Kidney epithelial cell (primary cell): ENCODE measurements around the gene HINT3. TPM values are rescaled to one million over a fixed set of nuclear protein-coding genes. Genes with fewer than 3 reads are reported as not detected.

Source experiments
- DNase-seq: peaks from one replicate; pipeline ENCODE4 v3.0.0-alpha.2; 2010; ENCODE audit warnings: low read depth
- H3K27me3 ChIP-seq: 2 replicates; pipeline ENCODE4 v1.6.0; 2011; ENCODE audit warnings: low read length; ENCODE audit not compliant: control insufficient read depth, insufficient read depth
- H3K36me3 ChIP-seq: 2 replicates; pipeline ENCODE4 v1.5.1; 2011; ENCODE audit warnings: low read length; ENCODE audit not compliant: control insufficient read depth, insufficient read depth
- H3K4me3 ChIP-seq: 2 replicates; pipeline ENCODE4 v1.5.1; 2011; ENCODE audit warnings: low read depth, mild to moderate bottlenecking, control low read depth, low read length
- total RNA-seq: library from RNA; depleted of rRNA; stranded (reverse); fragments of >200 nt; gene quantifications from 2 replicates; pipeline ENCODE4 v1.2.3, GENCODE V29; 2015
- TF ChIP-seq, protein P1 (sequence below): IDR thresholded peaks from 2 replicates; pipeline ENCODE4 v1.5.1; 2011; ENCODE audit warnings: mild to moderate bottlenecking, moderate library complexity, low read length, control low read depth, inconsistent platforms; ENCODE audit not compliant: insufficient read depth, poor library complexity, severe bottlenecking

HINT3 gene
- total RNA-seq, 1 donor from 2014 or later, result 30.5 TPM

DNA sequence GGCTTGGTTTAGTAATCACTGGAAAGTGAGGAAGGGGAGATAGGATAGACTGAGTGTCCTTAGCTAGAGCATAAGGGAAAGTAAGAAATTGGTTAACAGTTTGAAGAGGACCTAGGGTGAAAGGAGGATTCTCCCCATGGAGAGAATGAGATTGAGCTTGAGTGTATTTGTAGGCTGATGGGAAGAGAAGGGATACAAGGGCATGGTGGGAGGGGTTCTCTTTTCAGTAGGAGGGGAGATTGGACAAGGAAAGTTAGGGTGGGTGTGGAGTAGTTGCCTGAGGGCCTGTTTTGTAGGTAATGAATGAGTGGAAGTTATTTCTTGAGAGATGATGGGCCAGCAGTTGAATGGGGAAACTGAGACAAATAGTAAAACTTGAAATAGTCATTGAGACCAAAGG lies 31.7 kb downstream of the HINT3 start:
- TF ChIP-seq, protein P1, sequence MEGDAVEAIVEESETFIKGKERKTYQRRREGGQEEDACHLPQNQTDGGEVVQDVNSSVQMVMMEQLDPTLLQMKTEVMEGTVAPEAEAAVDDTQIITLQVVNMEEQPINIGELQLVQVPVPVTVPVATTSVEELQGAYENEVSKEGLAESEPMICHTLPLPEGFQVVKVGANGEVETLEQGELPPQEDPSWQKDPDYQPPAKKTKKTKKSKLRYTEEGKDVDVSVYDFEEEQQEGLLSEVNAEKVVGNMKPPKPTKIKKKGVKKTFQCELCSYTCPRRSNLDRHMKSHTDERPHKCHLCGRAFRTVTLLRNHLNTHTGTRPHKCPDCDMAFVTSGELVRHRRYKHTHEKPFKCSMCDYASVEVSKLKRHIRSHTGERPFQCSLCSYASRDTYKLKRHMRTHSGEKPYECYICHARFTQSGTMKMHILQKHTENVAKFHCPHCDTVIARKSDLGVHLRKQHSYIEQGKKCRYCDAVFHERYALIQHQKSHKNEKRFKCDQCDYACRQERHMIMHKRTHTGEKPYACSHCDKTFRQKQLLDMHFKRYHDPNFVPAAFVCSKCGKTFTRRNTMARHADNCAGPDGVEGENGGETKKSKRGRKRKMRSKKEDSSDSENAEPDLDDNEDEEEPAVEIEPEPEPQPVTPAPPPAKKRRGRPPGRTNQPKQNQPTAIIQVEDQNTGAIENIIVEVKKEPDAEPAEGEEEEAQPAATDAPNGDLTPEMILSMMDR, result no peak
- H3K27me3 ChIP-seq, result no peaks in the 10 kb centered on the region

DNA sequence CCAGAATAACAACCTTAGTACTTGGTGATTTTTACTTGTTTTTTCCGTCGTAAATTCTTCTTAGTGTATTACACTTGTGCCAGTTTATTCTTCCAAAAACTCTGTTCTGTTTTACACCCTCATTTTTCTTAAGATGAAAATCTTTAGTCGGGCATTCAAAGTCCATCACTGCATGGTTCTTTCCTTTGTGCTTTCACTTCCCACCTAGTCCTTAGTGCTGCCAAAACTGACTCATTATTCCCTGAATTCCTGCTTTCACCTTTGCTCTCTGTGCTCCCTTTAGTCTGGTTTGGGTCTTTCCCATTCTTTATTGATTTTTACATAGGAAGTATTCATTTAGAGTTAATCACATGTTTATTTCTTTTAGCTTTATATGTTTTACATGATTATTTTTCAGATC lies 33.1 kb downstream of the HINT3 start:
- TF ChIP-seq, protein P1, result no peak
- no peaks in the 10 kb centered on the region for H3K36me3 ChIP-seq
- DNase-seq, result no peak
- H3K27me3 ChIP-seq, result no peaks in the 10 kb centered on the region
- no peak overlapping the region for H3K4me3 ChIP-seq

More for the DNA sequence above, 31.7 kb downstream of the HINT3 start:
- DNase-seq, result no peak
- Histone ChIP-seq H3K4me3 (no peak overlapping the region), H3K36me3 (no peaks in the 10 kb centered on the region)

DNA sequence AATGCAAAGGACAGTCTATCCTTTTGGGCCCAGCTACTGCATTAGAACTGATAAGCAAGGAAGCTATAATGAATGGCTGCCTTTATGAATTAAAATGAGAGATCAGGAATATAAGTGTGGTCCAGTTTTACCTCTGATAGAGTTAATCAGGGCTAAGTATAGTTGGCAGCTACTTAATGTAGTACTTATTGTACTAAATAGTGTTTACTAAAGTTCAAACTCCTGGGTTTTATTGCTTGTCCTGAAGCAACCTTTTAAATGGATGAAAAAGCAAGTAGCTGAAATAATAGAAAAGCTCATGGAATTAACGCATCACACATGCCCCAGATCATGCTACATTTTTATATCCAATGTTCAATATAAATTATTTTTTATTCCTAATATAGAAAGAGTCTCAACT lies 35.1 kb downstream of the HINT3 start:
- no peaks in the 10 kb centered on the region for H3K27me3 ChIP-seq
- TF ChIP-seq, protein P1, result no peak
- no peak overlapping the region for H3K4me3 ChIP-seq
- DNase-seq, result no peak
- no peaks in the 10 kb centered on the region for H3K36me3 ChIP-seq

DNA sequence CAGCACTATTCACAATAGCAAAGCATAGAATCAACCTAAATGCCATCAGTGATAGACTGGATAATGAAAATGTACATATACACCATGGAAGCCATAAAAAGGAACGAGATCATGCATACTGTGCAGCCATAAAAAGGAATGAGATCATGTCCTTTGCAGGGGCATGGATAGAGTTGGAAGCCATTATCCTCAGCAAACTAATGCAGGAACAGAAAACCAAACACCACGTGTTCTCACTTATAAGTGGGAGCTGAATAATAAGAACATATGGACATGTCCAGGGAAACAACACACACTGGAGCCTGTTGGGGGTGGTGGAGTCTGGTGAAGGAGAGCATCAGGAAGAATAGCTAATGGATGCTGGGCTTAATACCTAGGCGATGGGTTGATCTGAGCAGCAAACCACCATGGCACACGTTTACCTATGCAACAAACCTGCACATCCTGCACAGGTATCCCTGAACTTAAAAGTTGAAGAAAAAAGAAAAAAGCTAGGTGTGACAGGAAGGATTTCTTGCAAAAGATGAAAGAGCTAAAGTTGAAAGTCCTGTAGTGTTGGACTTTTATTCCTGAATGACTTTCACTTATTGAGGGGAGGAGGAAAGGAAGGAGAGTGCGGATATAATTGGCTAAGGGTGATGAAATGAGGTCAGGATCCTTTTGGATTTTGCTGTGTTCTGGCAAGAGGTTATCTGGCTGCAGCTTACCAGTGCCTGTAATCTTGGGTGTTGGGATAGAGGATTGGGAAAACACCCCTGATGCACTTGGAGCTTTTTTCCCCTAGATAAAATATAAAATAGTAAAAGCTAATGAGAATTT lies 38.3 kb downstream of the HINT3 start:
- Histone ChIP-seq H3K4me3 (no peak overlapping the region), H3K36me3 (no peaks in the 10 kb centered on the region), H3K27me3 (no peaks in the 10 kb centered on the region)
- TF ChIP-seq, protein P1, result no peak
- no peak for DNase-seq

DNA sequence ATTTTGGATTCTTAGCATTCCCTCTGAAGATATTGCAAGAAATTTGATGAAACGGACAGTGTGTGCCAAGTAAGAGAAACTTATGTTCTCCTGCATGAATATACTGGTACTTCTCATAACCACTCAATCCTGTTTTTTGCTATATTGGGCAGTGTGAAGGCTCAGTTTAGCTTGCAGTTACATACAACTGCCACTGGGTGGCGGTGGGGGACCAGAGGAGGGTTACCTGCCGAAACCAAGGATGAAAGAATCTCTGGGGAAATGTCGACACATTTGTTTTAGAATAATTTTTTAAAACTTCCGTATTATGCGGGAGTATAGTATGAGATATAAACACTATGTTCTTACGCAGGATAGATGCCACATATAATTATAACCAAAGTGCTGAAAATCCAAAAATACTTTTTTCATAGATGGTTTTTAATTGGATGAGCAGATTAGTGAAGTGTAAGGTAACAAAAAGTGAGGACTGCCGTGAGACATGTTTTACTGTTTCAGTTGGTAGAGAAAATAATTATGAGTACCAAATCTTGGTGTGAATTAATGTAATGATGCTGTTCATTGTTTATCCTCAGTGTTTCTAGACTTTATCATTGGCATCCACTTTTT lies 39.5 kb downstream of the HINT3 start:
- DNase-seq, result no peak
- TF ChIP-seq, protein P1, result peak; percentile 98
- Histone ChIP-seq H3K27me3 (no peaks in the 10 kb centered on the region), H3K36me3 (no peaks in the 10 kb centered on the region), H3K4me3 (no peak overlapping the region)
